Hepatocyte (in vitro differentiated cells): ENCODE results near the gene ZNF35. TPM values are rescaled to one million over a fixed set of nuclear protein-coding genes. Genes with fewer than 3 reads are reported as not detected.

Experiments used
- DNase-seq: peaks from one replicate; pipeline ENCODE4 v3.0.0-alpha.2; 2016; ENCODE audit warnings: low spot score
- H2AFZ ChIP-seq: fragments of 200-600 bp; sonication (generic); 2 replicates; pipeline ENCODE4 v1.6.0; 2016; ENCODE audit warnings: antibody characterized with exemption, mild to moderate bottlenecking
- H3K27ac ChIP-seq: fragments of 200-600 bp; sonication (generic); 2 replicates; pipeline ENCODE4 v1.5.1; 2016; ENCODE audit warnings: mild to moderate bottlenecking
- H3K27me3 ChIP-seq: fragments of 200-600 bp; sonication (generic); 2 replicates; pipeline ENCODE4 v1.6.1; 2016
- H3K36me3 ChIP-seq: fragments of 200-600 bp; sonication (generic); replicated peaks from 2 replicates; pipeline ENCODE4 v1.5.1; 2016; ENCODE audit warnings: low read depth; ENCODE audit not compliant: insufficient read depth
- H3K4me1 ChIP-seq: fragments of 200-600 bp; sonication (generic); 2 replicates; pipeline ENCODE4 v1.5.1; 2016; ENCODE audit warnings: mild to moderate bottlenecking, moderate library complexity; ENCODE audit not compliant: insufficient read depth
- H3K4me2 ChIP-seq: fragments of 200-600 bp; sonication (generic); 2 replicates; pipeline ENCODE4 v1.6.0; 2016
- H3K4me3 ChIP-seq: fragments of 200-600 bp; sonication (generic); 2 replicates; pipeline ENCODE4 v1.5.1; 2016; ENCODE audit warnings: mild to moderate bottlenecking
- H3K79me2 ChIP-seq: fragments of 200-600 bp; sonication (generic); 2 replicates; pipeline ENCODE4 v1.6.0; 2017; ENCODE audit warnings: mild to moderate bottlenecking
- H3K9me2 ChIP-seq: fragments of 200-600 bp; sonication (generic); replicated peaks from 2 replicates; pipeline ENCODE4 v1.6.0; 2017; ENCODE audit warnings: mild to moderate bottlenecking; ENCODE audit not compliant: insufficient read depth
- H3K9me3 ChIP-seq: fragments of 200-600 bp; sonication (generic); 2 replicates; pipeline ENCODE4 v1.5.1; 2016; ENCODE audit warnings: low read depth, mild to moderate bottlenecking
- H4K20me1 ChIP-seq: fragments of 200-600 bp; sonication (generic); 2 replicates; pipeline ENCODE4 v1.6.0; 2016; ENCODE audit warnings: mild to moderate bottlenecking; ENCODE audit not compliant: insufficient read depth, poor library complexity, severe bottlenecking
- EZH2 ChIP-seq: fragments of 200-600 bp; sonication (generic); IDR thresholded peaks from 2 replicates; pipeline ENCODE4 v1.6.1; 2016; ENCODE audit warnings: antibody characterized with exemption, mild to moderate bottlenecking, borderline replicate concordance
- EZH2phosphoT487 ChIP-seq: fragments of 200-600 bp; sonication (generic); IDR thresholded peaks from one replicate; pipeline ENCODE4 v1.6.1; 2018; ENCODE audit warnings: antibody characterized with exemption, mild to moderate bottlenecking, low read depth, moderate library complexity; ENCODE audit not compliant: unreplicated experiment, severe bottlenecking
- WGBS: methylation state at CpG from one replicate; pipeline ENCODE4 v1.1.6; 2016; ENCODE audit warnings: low lambda C conversion rate; ENCODE audit errors: missing lambda C conversion rate; 5-methylcytosine and 5-hydroxymethylcytosine counted together
- polyA plus RNA-seq: library from polyadenylated mRNA; unstranded; fragments of >200 nt; fragmentation: Nextera tagmentation; extraction: Ambion mirVana; gene quantifications from 2 replicates; pipeline ENCODE4 v1.2.1, GENCODE V29; 2016
- total RNA-seq: library from RNA; depleted of rRNA; stranded (reverse); fragments of >200 nt; gene quantifications from 2 replicates; pipeline ENCODE4 v1.2.3, GENCODE V29; 2014
- TF ChIP-seq, protein P1 (sequence below): fragments of 200-600 bp; sonication (generic); IDR thresholded peaks from 2 replicates; pipeline ENCODE4 v1.5.1; 2016; ENCODE audit warnings: antibody characterized with exemption, mild to moderate bottlenecking; ENCODE audit not compliant: poor library complexity

The ZNF35 gene
- total and polyA plus RNA-seq, 2 experiments from 2014 or later = 4.2 to 9.6 TPM

DNA sequence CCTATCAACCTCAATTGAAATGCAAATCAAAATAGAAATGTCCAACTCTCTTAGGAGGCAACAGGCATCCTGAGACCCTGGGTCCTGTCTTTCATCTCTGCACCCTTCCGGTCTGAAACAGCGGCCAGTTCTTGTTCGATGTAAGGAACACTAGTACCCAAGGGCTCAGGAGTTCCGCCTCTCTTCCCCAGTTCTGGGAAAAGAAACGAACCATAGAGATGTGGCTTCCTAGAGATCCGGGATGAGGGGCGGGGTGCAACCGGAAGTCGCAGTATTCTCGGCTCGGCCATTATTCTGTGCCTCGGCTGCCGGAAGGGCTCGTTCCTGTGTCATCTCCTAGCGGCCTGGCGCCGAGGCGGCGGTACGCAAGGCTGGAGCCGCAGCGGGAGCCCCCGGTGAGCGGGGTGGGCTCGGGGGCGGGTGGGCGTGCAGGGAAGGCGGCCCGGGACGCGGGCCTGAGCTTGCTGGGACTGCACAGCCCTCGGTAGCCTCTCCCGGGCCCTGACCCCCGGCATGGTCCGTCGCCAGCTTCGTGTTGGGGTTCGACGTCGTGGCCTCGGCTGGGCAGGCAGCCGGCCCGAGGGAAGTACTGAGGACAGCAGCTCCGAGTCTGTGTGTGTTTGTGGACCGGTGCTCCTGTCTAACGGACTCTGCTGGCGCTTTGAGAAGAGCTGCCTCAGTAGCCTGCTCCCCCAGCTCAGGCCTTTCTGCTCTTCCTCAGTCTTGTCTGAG lies 23.6 kb upstream of the ZNF35 start, which contains the start of gene ZNF197:
ZNF197 (plus strand) TSS at position 288 of the 732 bp plus-strand sequence. CDS start 4,119 bp downstream, outside the sequence.
- Histone ChIP-seq H3K9me3 (no peaks in the 10 kb centered on the region), H2AFZ (peak within 1 kb of the TSS; percentile 88), H3K4me1 (peaks cover 16% of the 10 kb centered on the region), H3K4me2 (peak within 1 kb of the TSS; percentile 79), H3K4me3 (peak within 1 kb of the TSS; percentile 44), H3K9me2 (no peaks in the 10 kb centered on the region), H3K79me2 (peaks cover 47% of the 10 kb centered on the region), H3K36me3 (no peaks in the 10 kb centered on the region), H3K27ac (peak within 1 kb of the TSS; percentile 85), H3K27me3 (no peaks in the 10 kb centered on the region), H4K20me1 (peaks cover 7% of the 10 kb centered on the region)
- WGBS = 1% methylated on average over 24 of the region's 47 CpGs
- peak; percentile 95 for DNase-seq
- TF ChIP-seq EZH2 (no peak), EZH2phosphoT487 (no peak)
- TF ChIP-seq, protein P1, sequence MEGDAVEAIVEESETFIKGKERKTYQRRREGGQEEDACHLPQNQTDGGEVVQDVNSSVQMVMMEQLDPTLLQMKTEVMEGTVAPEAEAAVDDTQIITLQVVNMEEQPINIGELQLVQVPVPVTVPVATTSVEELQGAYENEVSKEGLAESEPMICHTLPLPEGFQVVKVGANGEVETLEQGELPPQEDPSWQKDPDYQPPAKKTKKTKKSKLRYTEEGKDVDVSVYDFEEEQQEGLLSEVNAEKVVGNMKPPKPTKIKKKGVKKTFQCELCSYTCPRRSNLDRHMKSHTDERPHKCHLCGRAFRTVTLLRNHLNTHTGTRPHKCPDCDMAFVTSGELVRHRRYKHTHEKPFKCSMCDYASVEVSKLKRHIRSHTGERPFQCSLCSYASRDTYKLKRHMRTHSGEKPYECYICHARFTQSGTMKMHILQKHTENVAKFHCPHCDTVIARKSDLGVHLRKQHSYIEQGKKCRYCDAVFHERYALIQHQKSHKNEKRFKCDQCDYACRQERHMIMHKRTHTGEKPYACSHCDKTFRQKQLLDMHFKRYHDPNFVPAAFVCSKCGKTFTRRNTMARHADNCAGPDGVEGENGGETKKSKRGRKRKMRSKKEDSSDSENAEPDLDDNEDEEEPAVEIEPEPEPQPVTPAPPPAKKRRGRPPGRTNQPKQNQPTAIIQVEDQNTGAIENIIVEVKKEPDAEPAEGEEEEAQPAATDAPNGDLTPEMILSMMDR = no peak

DNA sequence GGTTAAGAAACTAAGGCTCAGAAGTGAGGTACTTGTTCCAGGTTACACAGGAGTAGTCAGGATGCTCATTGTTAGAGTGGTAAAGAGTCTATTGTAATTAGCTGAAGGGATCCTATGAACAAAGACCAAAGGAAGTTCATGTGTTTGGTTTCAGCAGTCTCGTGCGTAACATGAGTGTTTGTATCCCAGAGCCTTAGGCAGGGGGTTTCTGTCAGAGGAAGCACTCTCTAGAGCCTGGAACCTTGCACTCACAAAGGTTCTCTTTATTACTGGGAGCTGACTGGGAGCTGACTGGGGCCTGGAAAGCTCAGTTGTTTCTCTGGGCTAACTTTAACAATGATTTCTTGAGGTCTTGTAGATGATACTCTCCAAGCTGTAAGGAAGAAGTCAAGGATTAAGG lies 19.8 kb upstream of the ZNF35 start:
- Histone ChIP-seq H3K27me3 (no peaks in the 10 kb centered on the region), H3K9me3 (no peaks in the 10 kb centered on the region), H3K4me2 (no peak overlapping the region), H3K4me3 (no peak overlapping the region), H3K36me3 (no peaks in the 10 kb centered on the region), H4K20me1 (peaks cover 7% of the 10 kb centered on the region), H3K9me2 (no peaks in the 10 kb centered on the region), H3K27ac (no peak overlapping the region), H3K4me1 (peaks cover 16% of the 10 kb centered on the region), H3K79me2 (peaks cover 52% of the 10 kb centered on the region), H2AFZ (no peak overlapping the region)
- no peak for DNase-seq
- WGBS = 92% methylated on average over 2 of the region's 2 CpGs
- no peak for TF ChIP-seq EZH2phosphoT487
- TF ChIP-seq EZH2 = no peak
- TF ChIP-seq, protein P1 = no peak

DNA sequence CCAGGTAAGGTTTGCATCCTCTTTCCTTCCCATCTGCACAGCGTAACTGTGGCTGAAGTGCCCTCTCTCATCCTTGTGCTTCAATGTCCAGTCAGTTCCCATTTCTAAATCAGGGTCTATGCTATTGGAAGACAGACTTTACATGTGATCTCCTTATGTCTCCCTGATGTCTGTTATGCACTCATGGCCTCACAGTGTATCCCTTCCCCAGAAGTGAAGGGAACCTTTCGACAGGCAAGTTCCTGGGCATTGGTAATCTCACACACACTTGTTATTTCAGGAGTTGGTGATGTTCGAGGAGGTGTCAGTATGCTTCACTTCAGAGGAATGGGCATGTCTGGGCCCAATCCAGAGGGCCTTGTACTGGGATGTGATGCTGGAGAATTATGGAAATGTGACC lies 16.3 kb upstream of the ZNF35 start:
- TF ChIP-seq EZH2 (no peak), EZH2phosphoT487 (no peak)
- TF ChIP-seq, protein P1 = no peak
- WGBS = 96% methylated on average over 3 of the region's 3 CpGs
- no peak overlapping the region for H2AFZ ChIP-seq
- H3K79me2 ChIP-seq = peaks cover 37% of the 10 kb centered on the region
- no peaks in the 10 kb centered on the region for H3K36me3 ChIP-seq
- no peak overlapping the region for H3K4me2 ChIP-seq
- H3K27me3 ChIP-seq = no peaks in the 10 kb centered on the region
- H4K20me1 ChIP-seq = peaks cover 7% of the 10 kb centered on the region
- H3K27ac ChIP-seq = no peak overlapping the region
- no peaks in the 10 kb centered on the region for H3K9me3 ChIP-seq
- DNase-seq = no peak
- no peaks in the 10 kb centered on the region for H3K4me1 ChIP-seq
- no peaks in the 10 kb centered on the region for H3K9me2 ChIP-seq
- no peak overlapping the region for H3K4me3 ChIP-seq
